Gastrocnemius medialis (tissue), 4 donors: Measurements from ENCODE around the gene PAQR5. TPM values are rescaled to one million over a fixed set of nuclear protein-coding genes. Genes with fewer than 3 reads are reported as not detected.
"Not testable (repeated sequence)": the region's sequence is repeated elsewhere in the genome, so short reads cannot be mapped to it uniquely, and the experiment has no call there.

Experiments used
- ATAC-seq, 2 donors: fragments of 150-250 bp; one replicate each; pipeline ENCODE4 v1.9.1; 2016
- DNase-seq, 2 donors: peaks; one replicate each; pipeline ENCODE4 v3.0.0-alpha.2; 2019
- H3K27ac ChIP-seq, 4 donors: fragments of 200-600 bp; sonication (generic); 1 replicate in 1 of 4; 2 replicates in 3 of 4; pipeline ENCODE4 v1.5.1; 2016 to 2018; ENCODE audit warnings: mild to moderate bottlenecking in 2 of 4, moderate library complexity in 1 of 4
- H3K27me3 ChIP-seq, 3 donors: fragments of 200-600 bp; sonication (generic) in 2 of 3; 1 replicate in 1 of 3; 2 replicates in 2 of 3; pipeline versions ENCODE4 v1.5.1 to v1.6.0; 2016 to 2019; ENCODE audit warnings: mild to moderate bottlenecking in 1 of 3, moderate library complexity in 1 of 3
- H3K36me3 ChIP-seq, 2 donors: fragments of 200-600 bp; sonication (generic) in 1 of 2; one replicate each; pipeline ENCODE4 v1.5.1; 2017 to 2018
- H3K4me1 ChIP-seq, 2 donors: fragments of 200-600 bp; sonication (generic) in 1 of 2; one replicate each; pipeline ENCODE4 v1.5.1; 2016 to 2017; ENCODE audit warnings: mild to moderate bottlenecking in 2 of 2
- H3K4me3 ChIP-seq, 4 donors: fragments of 200-600 bp; sonication (generic) in 3 of 4; 1 replicate in 1 of 4; 2 replicates in 3 of 4; pipeline ENCODE4 v1.5.1; 2016 to 2019; ENCODE audit warnings: mild to moderate bottlenecking in 2 of 4
- H3K9me3 ChIP-seq, 3 donors: fragments of 200-600 bp; sonication (generic) in 2 of 3; 1 replicate in 1 of 3; 2 replicates in 2 of 3; pipeline ENCODE4 v1.5.1; 2016 to 2019
- POLR2A ChIP-seq, 2 donors: fragments of 450-650 bp; IDR thresholded peaks; one replicate each; pipeline ENCODE4 v1.6.1; 2017; ENCODE audit warnings: antibody characterized with exemption in 2 of 2, mild to moderate bottlenecking in 2 of 2, moderate library complexity in 2 of 2
- in situ Hi-C, 4 donors: fragments of 200-750 bp; cut with MboI; loops; one replicate each; pipeline versions ENCODE4 v1.15.0 to v1.8.0; 2017; ENCODE audit warnings: low sequenced_read_pairs in 4 of 4
- intact Hi-C: fragments of 100-400 bp; cut with DNase I; formaldehyde crosslinking; loops from one replicate; pipeline ENCODE4 v1.15.1; 2023; ENCODE audit warnings: low total_unique reads
- total RNA-seq, 4 donors: library from RNA; depleted of rRNA; stranded (reverse); fragments of >200 nt; gene quantifications; one replicate each; pipeline versions ENCODE4 v1.1.0 to v1.2.3, GENCODE V29; 2016
- TF ChIP-seq, protein P1 (sequence below), 5 experiments: fragments of 450-650 bp in 3 of 5; fragments of 200-600 bp in 2 of 5; sonication (generic) in 2 of 5; IDR thresholded peaks in 4 of 5; conservative IDR thresholded peaks in 1 of 5; 1 replicate in 4 of 5; 2 replicates in 1 of 5; pipeline ENCODE4 v1.5.1; 2016 to 2019; ENCODE audit warnings: antibody characterized with exemption in 5 of 5, mild to moderate bottlenecking in 3 of 5, moderate library complexity in 3 of 5

Gene PAQR5
- total RNA-seq, 4 donors from 2014 or later = 0.07 to 0.10 (median 0.10) TPM; not detected in 1

DNA sequence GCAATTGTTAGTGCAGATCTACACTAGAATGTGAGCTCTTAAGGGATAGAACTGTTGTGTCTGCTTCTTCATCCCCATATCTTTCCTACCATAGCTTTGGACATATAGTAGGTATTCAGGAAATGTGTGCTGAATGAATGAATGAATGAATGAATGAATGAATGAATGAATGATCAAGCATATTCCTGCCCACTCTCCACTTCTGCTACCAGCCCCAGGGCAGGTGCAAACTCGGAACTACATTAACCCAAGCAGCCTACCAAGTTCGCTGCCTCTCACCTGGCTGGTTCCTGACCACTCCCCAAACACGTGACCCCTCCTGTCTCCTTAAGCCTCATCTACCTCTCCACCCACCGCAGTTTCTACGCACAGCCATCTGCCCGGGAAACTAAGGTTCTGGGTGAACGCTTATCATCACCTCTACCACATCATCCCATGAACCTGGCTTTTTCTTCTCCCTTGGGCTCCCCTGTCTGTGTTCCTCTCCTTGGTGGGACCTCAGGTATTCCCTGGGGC, 26.8 kb downstream of the PAQR5 start:
- H3K9me3 ChIP-seq = no peaks in the 10 kb centered on the region
- in situ Hi-C loops = no loop called here

GRCh38 chr15:69328080-69328479, 29.4 kb downstream of the PAQR5 start:
- Histone ChIP-seq H3K27me3 (peaks cover 0 to 2% (median 0%) of the 10 kb centered on the region in 3 donors), H3K27ac (no peak overlapping the region), H3K4me1 (no peaks in the 10 kb centered on the region), H3K4me3 (no peak overlapping the region), H3K9me3 (no peaks in the 10 kb centered on the region), H3K36me3 (no peaks in the 10 kb centered on the region)
- ATAC-seq (no peak), DNase-seq (no peak)
- intact Hi-C loops = no loop called here
- in situ Hi-C loops = no loop called here
- TF ChIP-seq POLR2A (IDR thresholded peaks at IDR 0.05) = no peak
- TF ChIP-seq, protein P1, sequence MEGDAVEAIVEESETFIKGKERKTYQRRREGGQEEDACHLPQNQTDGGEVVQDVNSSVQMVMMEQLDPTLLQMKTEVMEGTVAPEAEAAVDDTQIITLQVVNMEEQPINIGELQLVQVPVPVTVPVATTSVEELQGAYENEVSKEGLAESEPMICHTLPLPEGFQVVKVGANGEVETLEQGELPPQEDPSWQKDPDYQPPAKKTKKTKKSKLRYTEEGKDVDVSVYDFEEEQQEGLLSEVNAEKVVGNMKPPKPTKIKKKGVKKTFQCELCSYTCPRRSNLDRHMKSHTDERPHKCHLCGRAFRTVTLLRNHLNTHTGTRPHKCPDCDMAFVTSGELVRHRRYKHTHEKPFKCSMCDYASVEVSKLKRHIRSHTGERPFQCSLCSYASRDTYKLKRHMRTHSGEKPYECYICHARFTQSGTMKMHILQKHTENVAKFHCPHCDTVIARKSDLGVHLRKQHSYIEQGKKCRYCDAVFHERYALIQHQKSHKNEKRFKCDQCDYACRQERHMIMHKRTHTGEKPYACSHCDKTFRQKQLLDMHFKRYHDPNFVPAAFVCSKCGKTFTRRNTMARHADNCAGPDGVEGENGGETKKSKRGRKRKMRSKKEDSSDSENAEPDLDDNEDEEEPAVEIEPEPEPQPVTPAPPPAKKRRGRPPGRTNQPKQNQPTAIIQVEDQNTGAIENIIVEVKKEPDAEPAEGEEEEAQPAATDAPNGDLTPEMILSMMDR (IDR thresholded peaks at IDR 0.05 in 4 of 5, conservative IDR thresholded peaks at IDR 0.05 in 1 of 5) = no peak

More for the DNA sequence above, 26.8 kb downstream of the PAQR5 start:
- TF ChIP-seq POLR2A (IDR thresholded peaks at IDR 0.05) = no peak
- H3K4me1 ChIP-seq = no peaks in the 10 kb centered on the region
- no peak for DNase-seq
- intact Hi-C loops = no loop called here
- ATAC-seq = no peak
- H3K27ac ChIP-seq = no peak overlapping the region
- peaks cover 0 to 6% (median 0%) of the 10 kb centered on the region in 3 donors for H3K27me3 ChIP-seq
- H3K36me3 ChIP-seq = no peaks in the 10 kb centered on the region
- H3K4me3 ChIP-seq = no peak overlapping the region

- in situ Hi-C loops = no loop called here
- ATAC-seq = no peak
- no peaks in the 10 kb centered on the region for H3K4me1 ChIP-seq
- H3K27me3 ChIP-seq = peaks cover 0 to 2% (median 0%) of the 10 kb centered on the region in 3 donors
- intact Hi-C loops = no loop called here
- H3K36me3 ChIP-seq = no peaks in the 10 kb centered on the region
- no peak overlapping the region for H3K4me3 ChIP-seq
- H3K27ac ChIP-seq = no peak overlapping the region
- no peak for DNase-seq
- no peaks in the 10 kb centered on the region for H3K9me3 ChIP-seq
- TF ChIP-seq POLR2A (IDR thresholded peaks at IDR 0.05) = no peak
- TF ChIP-seq, protein P1 (IDR thresholded peaks at IDR 0.05 in 4 of 5, conservative IDR thresholded peaks at IDR 0.05 in 1 of 5) = no peak
Measured at GRCh38 chr15:69328739-69329138, 30.0 kb downstream of the PAQR5 start.

GRCh38 chr15:69337138-69337537, 38.4 kb downstream of the PAQR5 start:
- in situ Hi-C loops (no loop called here), intact Hi-C loops (no loop called here)

GRCh38 chr15:69338535-69339213, 40.0 kb downstream of the PAQR5 start:
- no peak for TF ChIP-seq POLR2A (IDR thresholded peaks at IDR 0.05)
- Histone ChIP-seq H3K4me1 (no peaks in the 10 kb centered on the region), H3K4me3 (no peak overlapping the region), H3K9me3 (no peaks in the 10 kb centered on the region), H3K27me3 (no peaks in the 10 kb centered on the region), H3K36me3 (no peaks in the 10 kb centered on the region), H3K27ac (no peak overlapping the region)
- intact Hi-C loops (no loop called here), in situ Hi-C loops (no loop called here)
- DNase-seq (no peak), ATAC-seq (no peak)

More at GRCh38 chr15:69337138-69337537, 38.4 kb downstream of the PAQR5 start:
- Histone ChIP-seq H3K9me3 (no peaks in the 10 kb centered on the region), H3K4me3 (no peak overlapping the region), H3K36me3 (no peaks in the 10 kb centered on the region), H3K27ac (no peak overlapping the region), H3K27me3 (no peaks in the 10 kb centered on the region), H3K4me1 (no peaks in the 10 kb centered on the region)
- ATAC-seq (no peak), DNase-seq (no peak)
- TF ChIP-seq, protein P1 (IDR thresholded peaks at IDR 0.05 in 4 of 5, conservative IDR thresholded peaks at IDR 0.05 in 1 of 5) = no peak

- H3K27me3 ChIP-seq, H3K9me3 ChIP-seq, in situ Hi-C loops, H3K27ac ChIP-seq, H3K4me1 ChIP-seq, H3K4me3 ChIP-seq, intact Hi-C loops, ATAC-seq, H3K36me3 ChIP-seq, DNase-seq: not testable (repeated sequence)
Measured at GRCh38 chr15:69339214-69339543, 40.5 kb downstream of the PAQR5 start.
